GM19463 (cell line): ENCODE results near the gene VAMP5.

Experiments used
- ATAC-seq: cut with Tn5 transposase; IDR thresholded peaks from one replicate; pipeline ENCODE4 v1.9.1; 2021; ENCODE audit warnings: mild to moderate bottlenecking, moderate library complexity; ENCODE audit not compliant: unreplicated experiment

VAMP5 gene

GRCh38 chr2:85621338-85621737, 37.1 kb downstream of the VAMP5 start:
- no peak for ATAC-seq

GRCh38 chr2:85623991-85624390, 39.8 kb downstream of the VAMP5 start:
- ATAC-seq: no peak

GRCh38 chr2:85628658-85629057, 44.4 kb downstream of the VAMP5 start:
- ATAC-seq: peak; percentile 72

- ATAC-seq: no peak
Observed at GRCh38 chr2:85631316-85631715, 47.1 kb downstream of the VAMP5 start.

- ATAC-seq: no peak
Observed at GRCh38 chr2:85635011-85635410, 50.8 kb downstream of the VAMP5 start.

- ATAC-seq: no peak
Observed at GRCh38 chr2:85635636-85636035, 51.4 kb downstream of the VAMP5 start.

GRCh38 chr2:85642725-85643124, 58.5 kb downstream of the VAMP5 start:
- ATAC-seq: no peak
